Measurements from ENCODE around the gene IKBKG.
"Not testable (repeated sequence)": the region's sequence is repeated elsewhere in the genome, so short reads cannot be mapped to it uniquely, and the experiment has no call there.

DNA sequence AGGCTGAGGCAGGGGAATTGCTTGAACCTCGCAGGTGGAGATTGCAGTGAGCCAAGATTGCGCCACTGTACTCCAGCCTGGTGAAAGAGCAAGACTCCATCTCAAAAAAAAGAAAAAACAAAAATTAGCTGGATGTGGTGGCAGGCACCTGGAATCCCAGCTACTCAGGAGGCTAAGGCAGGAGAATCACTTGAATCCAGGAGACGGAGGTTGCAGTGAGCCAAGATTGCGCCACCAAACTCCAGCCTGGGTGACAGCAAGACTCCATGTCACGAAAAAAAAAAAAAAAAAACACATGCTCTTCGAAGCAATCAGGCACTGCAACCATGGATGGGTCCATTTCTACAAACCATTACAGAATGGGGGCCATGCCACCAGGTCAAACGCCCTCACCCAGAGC lies 7.1 kb upstream of the IKBKG start:
- TF ChIP-seq, protein P1, sequence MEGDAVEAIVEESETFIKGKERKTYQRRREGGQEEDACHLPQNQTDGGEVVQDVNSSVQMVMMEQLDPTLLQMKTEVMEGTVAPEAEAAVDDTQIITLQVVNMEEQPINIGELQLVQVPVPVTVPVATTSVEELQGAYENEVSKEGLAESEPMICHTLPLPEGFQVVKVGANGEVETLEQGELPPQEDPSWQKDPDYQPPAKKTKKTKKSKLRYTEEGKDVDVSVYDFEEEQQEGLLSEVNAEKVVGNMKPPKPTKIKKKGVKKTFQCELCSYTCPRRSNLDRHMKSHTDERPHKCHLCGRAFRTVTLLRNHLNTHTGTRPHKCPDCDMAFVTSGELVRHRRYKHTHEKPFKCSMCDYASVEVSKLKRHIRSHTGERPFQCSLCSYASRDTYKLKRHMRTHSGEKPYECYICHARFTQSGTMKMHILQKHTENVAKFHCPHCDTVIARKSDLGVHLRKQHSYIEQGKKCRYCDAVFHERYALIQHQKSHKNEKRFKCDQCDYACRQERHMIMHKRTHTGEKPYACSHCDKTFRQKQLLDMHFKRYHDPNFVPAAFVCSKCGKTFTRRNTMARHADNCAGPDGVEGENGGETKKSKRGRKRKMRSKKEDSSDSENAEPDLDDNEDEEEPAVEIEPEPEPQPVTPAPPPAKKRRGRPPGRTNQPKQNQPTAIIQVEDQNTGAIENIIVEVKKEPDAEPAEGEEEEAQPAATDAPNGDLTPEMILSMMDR (IDR thresholded peaks at IDR 0.05): not testable (repeated sequence)
- not testable (repeated sequence) for TF ChIP-seq POLR2AphosphoS5, POLR2A (IDR thresholded peaks at IDR 0.05)
